Measurements from ENCODE around the gene NINL.

- TF ChIP-seq, protein P1, sequence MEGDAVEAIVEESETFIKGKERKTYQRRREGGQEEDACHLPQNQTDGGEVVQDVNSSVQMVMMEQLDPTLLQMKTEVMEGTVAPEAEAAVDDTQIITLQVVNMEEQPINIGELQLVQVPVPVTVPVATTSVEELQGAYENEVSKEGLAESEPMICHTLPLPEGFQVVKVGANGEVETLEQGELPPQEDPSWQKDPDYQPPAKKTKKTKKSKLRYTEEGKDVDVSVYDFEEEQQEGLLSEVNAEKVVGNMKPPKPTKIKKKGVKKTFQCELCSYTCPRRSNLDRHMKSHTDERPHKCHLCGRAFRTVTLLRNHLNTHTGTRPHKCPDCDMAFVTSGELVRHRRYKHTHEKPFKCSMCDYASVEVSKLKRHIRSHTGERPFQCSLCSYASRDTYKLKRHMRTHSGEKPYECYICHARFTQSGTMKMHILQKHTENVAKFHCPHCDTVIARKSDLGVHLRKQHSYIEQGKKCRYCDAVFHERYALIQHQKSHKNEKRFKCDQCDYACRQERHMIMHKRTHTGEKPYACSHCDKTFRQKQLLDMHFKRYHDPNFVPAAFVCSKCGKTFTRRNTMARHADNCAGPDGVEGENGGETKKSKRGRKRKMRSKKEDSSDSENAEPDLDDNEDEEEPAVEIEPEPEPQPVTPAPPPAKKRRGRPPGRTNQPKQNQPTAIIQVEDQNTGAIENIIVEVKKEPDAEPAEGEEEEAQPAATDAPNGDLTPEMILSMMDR (conservative IDR thresholded peaks at IDR 0.05; ENCODE audit: low read depth, low read length), result no peak
- TF ChIP-seq EZH2 (IDR thresholded peaks at IDR 0.05; ENCODE audit: borderline replicate concordance, low read depth, low read length, poor library complexity, severe bottlenecking), result no peak
These were observed 11.8 kb downstream of the NINL start for GRCh38 chr20:25573288-25574251.

Measured in A673 (cell line).